NCI-H748 (cell line): ENCODE results near the gene MCL1.
"Not testable (repeated sequence)": the region's sequence is repeated elsewhere in the genome, so short reads cannot be mapped to it uniquely, and the experiment has no call there.

Source experiments
- DNase-seq: peaks from one replicate; lab custom pipeline; 2025; ENCODE audit not compliant: unreplicated experiment; lab: John Stamatoyannopoulos, UW

The MCL1 gene

GRCh38 chr1:150579110-150579944 is at the start of gene MCL1:
Gene MCL1, minus strand, starts transcription at chr1:150579610. Its CDS starts 80 bp downstream, at chr1:150579530.
- DNase-seq: peak; percentile 98

GRCh38 chr1:150628766-150629114 is 49.3 kb upstream of the MCL1 start:
- DNase-seq: peak; percentile 36

GRCh38 chr1:150627826-150628410 is 48.5 kb upstream of the MCL1 start:
- DNase-seq: no peak

- DNase-seq: no peak
Measured at GRCh38 chr1:150626150-150626549, 46.7 kb upstream of the MCL1 start.

- DNase-seq: not testable (repeated sequence)
Measured at GRCh38 chr1:150624546-150624945, 45.1 kb upstream of the MCL1 start.

- DNase-seq: not testable (repeated sequence)
Measured at GRCh38 chr1:150624134-150624533, 44.7 kb upstream of the MCL1 start.

- no peak for DNase-seq
Measured at GRCh38 chr1:150622303-150622975, 43.0 kb upstream of the MCL1 start.

GRCh38 chr1:150621497-150622302 is 42.3 kb upstream of the MCL1 start:
- DNase-seq: peak; percentile 25

GRCh38 chr1:150620919-150621318 is 41.5 kb upstream of the MCL1 start:
- no peak for DNase-seq

GRCh38 chr1:150619576-150620509 is 40.4 kb upstream of the MCL1 start:
- no peak for DNase-seq

GRCh38 chr1:150615346-150616201 is 36.2 kb upstream of the MCL1 start:
- no peak for DNase-seq

- DNase-seq: peak; percentile 58
Measured at GRCh38 chr1:150613061-150613920, 33.9 kb upstream of the MCL1 start.

- DNase-seq: no peak
Measured at GRCh38 chr1:150612014-150612345, 32.6 kb upstream of the MCL1 start.

- DNase-seq: no peak
Measured at GRCh38 chr1:150610576-150610975, 31.2 kb upstream of the MCL1 start.

- DNase-seq: no peak
Measured at GRCh38 chr1:150609732-150610131, 30.3 kb upstream of the MCL1 start.

- DNase-seq: no peak
Measured at GRCh38 chr1:150606463-150607142, 27.2 kb upstream of the MCL1 start.

GRCh38 chr1:150605451-150605731 is 26.0 kb upstream of the MCL1 start:
- not testable (repeated sequence) for DNase-seq

GRCh38 chr1:150604226-150604588 is 24.8 kb upstream of the MCL1 start:
- DNase-seq: no peak
